HEK293 (cell line): ENCODE results near the gene PKN3.
"Not testable (repeated sequence)": the region's sequence is repeated elsewhere in the genome, so short reads cannot be mapped to it uniquely, and the experiment has no call there.

Source experiments
- CTCF ChIA-PET: fragments of 350-600 bp; formaldehyde crosslinking; extraction: SDS; loops from one replicate; lab custom pipeline; 2021; ENCODE audit warnings: antibody characterized with exemption; lab: Yijun Ruan, JAX
- POLR2A ChIA-PET: fragments of 300-600 bp; formaldehyde crosslinking; extraction: SDS; loops from one replicate; lab custom pipeline; 2020; ENCODE audit warnings: antibody characterized with exemption, inconsistent platforms; lab: Yijun Ruan, JAX
- H3K27ac ChIP-seq: fragments of 200-500 bp; sonication (Bioruptor generic); 2 replicates; pipeline ENCODE4 v1.5.1; 2014; ENCODE audit warnings: low read depth, low read length, control low read depth, inconsistent platforms; ENCODE audit errors: extremely low read depth
- H3K36me3 ChIP-seq, 2 experiments: fragments of 200-500 bp in 1 of 2; sonication (Bioruptor generic) in 1 of 2; 1 replicate in 1 of 2; 2 replicates in 1 of 2; pipeline ENCODE4 v1.5.1; 2014 to 2017; ENCODE audit warnings: inconsistent platforms in 2 of 2, low read length in 2 of 2; ENCODE audit not compliant: control insufficient read depth in 2 of 2, insufficient read depth in 1 of 2
- H3K4me1 ChIP-seq: fragments of 200-500 bp; sonication (Bioruptor generic); 2 replicates; pipeline ENCODE4 v1.5.1; 2014; ENCODE audit warnings: mild to moderate bottlenecking, low read length, inconsistent platforms; ENCODE audit not compliant: control insufficient read depth, insufficient read depth
- H3K4me3 ChIP-seq: 2 replicates; pipeline ENCODE4 v1.5.1; 2011; ENCODE audit warnings: low read depth, mild to moderate bottlenecking, control low read depth, low read length, moderate library complexity
- H3K9me3 ChIP-seq: fragments of 200-500 bp; sonication (Bioruptor generic); 2 replicates; pipeline ENCODE4 v1.5.1; 2014; ENCODE audit warnings: low read depth, low read length, inconsistent platforms; ENCODE audit not compliant: control insufficient read depth, insufficient read depth
- KLF9 ChIP-seq: fragments of 450-650 bp; formaldehyde crosslinking; IDR thresholded peaks from 2 replicates; pipeline ENCODE4 v1.5.1; 2016; ENCODE audit warnings: missing biosample characterization, missing genetic modification characterization, low read depth
- PRDM1 ChIP-seq: fragments of 450-650 bp; formaldehyde crosslinking; IDR thresholded peaks from 2 replicates; pipeline ENCODE4; 2016; ENCODE audit warnings: missing biosample characterization, missing genetic modification characterization
- SCRT2 ChIP-seq: fragments of 450-650 bp; formaldehyde crosslinking; IDR thresholded peaks from 2 replicates; pipeline ENCODE4 v1.5.1; 2016; ENCODE audit warnings: missing biosample characterization, missing genetic modification characterization
- ZFP3 ChIP-seq: fragments of 450-650 bp; formaldehyde crosslinking; IDR thresholded peaks from 2 replicates; pipeline ENCODE4 v1.5.1; 2016; ENCODE audit warnings: low read depth, missing biosample characterization, missing genetic modification characterization
- ZNF18 ChIP-seq: fragments of 450-650 bp; formaldehyde crosslinking; IDR thresholded peaks from 2 replicates; pipeline ENCODE4 v1.5.1; 2016; ENCODE audit warnings: missing biosample characterization, missing genetic modification characterization
- ZNF394 ChIP-seq: fragments of 450-650 bp; formaldehyde crosslinking; IDR thresholded peaks from 2 replicates; pipeline ENCODE4 v1.5.1; 2016; ENCODE audit warnings: missing biosample characterization, missing genetic modification characterization, mild to moderate bottlenecking, moderate library complexity, borderline replicate concordance
- ZNF654 ChIP-seq: fragments of 450-650 bp; formaldehyde crosslinking; IDR thresholded peaks from 2 replicates; pipeline ENCODE4 v1.5.1; 2016; ENCODE audit warnings: low read depth, missing biosample characterization, missing genetic modification characterization
- ZNF76 ChIP-seq: fragments of 450-650 bp; formaldehyde crosslinking; IDR thresholded peaks from 2 replicates; pipeline ENCODE4; 2016; ENCODE audit warnings: low read depth, missing biosample characterization, missing genetic modification characterization, borderline replicate concordance
- TF ChIP-seq, protein P1 (sequence below): fragments of 450-650 bp; formaldehyde crosslinking; IDR thresholded peaks from 2 replicates; pipeline ENCODE4 v1.5.0; 2017; ENCODE audit warnings: missing biosample characterization, missing genetic modification characterization, borderline replicate concordance
- TF ChIP-seq, protein P2 (sequence below): fragments of 450-650 bp; IDR thresholded peaks from 2 replicates; pipeline ENCODE4 v1.5.1; 2018; ENCODE audit warnings: missing biosample characterization, missing genetic modification characterization
- TF ChIP-seq, protein P3 (sequence below): fragments of 450-650 bp; formaldehyde crosslinking; optimal IDR thresholded peaks from 2 replicates; pipeline ENCODE3; 2016; ENCODE audit warnings: missing biosample characterization, mild to moderate bottlenecking, missing genetic modification characterization
- TF ChIP-seq, protein P4 (sequence below): fragments of 450-650 bp; formaldehyde crosslinking; IDR thresholded peaks from 2 replicates; pipeline ENCODE4 v1.5.1; 2016; ENCODE audit warnings: missing biosample characterization, missing genetic modification characterization

Gene PKN3

DNA sequence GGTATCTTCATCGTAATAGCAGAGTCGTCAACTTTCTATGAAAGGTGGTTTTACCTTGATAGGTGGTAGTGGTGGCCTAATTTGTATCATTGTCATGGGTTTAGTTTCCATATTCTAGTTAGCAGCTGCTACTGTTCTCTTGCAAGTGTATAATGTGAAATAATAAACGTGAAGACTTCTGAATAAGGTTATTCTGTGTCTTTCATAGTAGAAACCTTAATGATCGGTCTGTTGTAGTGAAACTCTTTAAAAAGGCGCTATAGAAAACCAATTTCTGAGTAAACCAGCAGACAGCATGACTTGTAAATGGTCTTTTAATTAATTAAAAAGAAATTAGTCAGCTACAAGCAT is 11.6 kb upstream of the PKN3 start:
- TF ChIP-seq, protein P1, sequence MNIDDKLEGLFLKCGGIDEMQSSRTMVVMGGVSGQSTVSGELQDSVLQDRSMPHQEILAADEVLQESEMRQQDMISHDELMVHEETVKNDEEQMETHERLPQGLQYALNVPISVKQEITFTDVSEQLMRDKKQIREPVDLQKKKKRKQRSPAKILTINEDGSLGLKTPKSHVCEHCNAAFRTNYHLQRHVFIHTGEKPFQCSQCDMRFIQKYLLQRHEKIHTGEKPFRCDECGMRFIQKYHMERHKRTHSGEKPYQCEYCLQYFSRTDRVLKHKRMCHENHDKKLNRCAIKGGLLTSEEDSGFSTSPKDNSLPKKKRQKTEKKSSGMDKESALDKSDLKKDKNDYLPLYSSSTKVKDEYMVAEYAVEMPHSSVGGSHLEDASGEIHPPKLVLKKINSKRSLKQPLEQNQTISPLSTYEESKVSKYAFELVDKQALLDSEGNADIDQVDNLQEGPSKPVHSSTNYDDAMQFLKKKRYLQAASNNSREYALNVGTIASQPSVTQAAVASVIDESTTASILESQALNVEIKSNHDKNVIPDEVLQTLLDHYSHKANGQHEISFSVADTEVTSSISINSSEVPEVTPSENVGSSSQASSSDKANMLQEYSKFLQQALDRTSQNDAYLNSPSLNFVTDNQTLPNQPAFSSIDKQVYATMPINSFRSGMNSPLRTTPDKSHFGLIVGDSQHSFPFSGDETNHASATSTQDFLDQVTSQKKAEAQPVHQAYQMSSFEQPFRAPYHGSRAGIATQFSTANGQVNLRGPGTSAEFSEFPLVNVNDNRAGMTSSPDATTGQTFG (tag by site-specific recombination), result no peak
- TF ChIP-seq KLF9 (0 out of 2 replicates have a peak, but pooled peaks have one; percentile 7), ZNF394 (tag by site-specific recombination) (0 out of 2 replicates have a peak, but pooled peaks have one; percentile 4), ZNF18 (tag by site-specific recombination) (no peak), PRDM1 (tag by site-specific recombination) (peak; percentile 29; the same call in 1 of the 2 replicates)
- no peaks in the 10 kb centered on the region for H3K9me3 ChIP-seq
- CTCF ChIA-PET, result interaction anchor here (0.7 to 4.5 kb wide), 5 partner anchors 11 to 342 kb away, joined by 3 to 37 read pairs (median 3); partner anchors contain the start of gene PKN3
- POLR2A ChIA-PET, result interaction anchor here (0.5 to 4.6 kb wide), 4 partner anchors 11 to 102 kb away, joined by 3 to 26 read pairs (median 7); partner anchors contain the start of genes PKN3 and ZDHHC12
- peak overlapping the region; percentile 80; the same call in 1 of the 2 replicates for H3K27ac ChIP-seq
- no peaks in the 10 kb centered on the region for H3K4me1 ChIP-seq
- peak overlapping the region; percentile 85 for H3K4me3 ChIP-seq
- peaks cover 16 to 50% of the 10 kb centered on the region in 2 experiments for H3K36me3 ChIP-seq

GRCh38 chr9:128693738-128694137 is 8.6 kb upstream of the PKN3 start:
- CTCF ChIA-PET, result interaction anchor here (1.4 to 4.5 kb wide), 2 partner anchors 8 to 45 kb away, joined by 4 to 37 read pairs; partner anchors contain the start of gene PKN3
- not testable (repeated sequence) for H3K4me3 ChIP-seq, H3K4me1 ChIP-seq, H3K9me3 ChIP-seq, H3K27ac ChIP-seq
- peaks cover 16 to 62% of the 10 kb centered on the region in 2 experiments for H3K36me3 ChIP-seq
- TF ChIP-seq, protein P2, sequence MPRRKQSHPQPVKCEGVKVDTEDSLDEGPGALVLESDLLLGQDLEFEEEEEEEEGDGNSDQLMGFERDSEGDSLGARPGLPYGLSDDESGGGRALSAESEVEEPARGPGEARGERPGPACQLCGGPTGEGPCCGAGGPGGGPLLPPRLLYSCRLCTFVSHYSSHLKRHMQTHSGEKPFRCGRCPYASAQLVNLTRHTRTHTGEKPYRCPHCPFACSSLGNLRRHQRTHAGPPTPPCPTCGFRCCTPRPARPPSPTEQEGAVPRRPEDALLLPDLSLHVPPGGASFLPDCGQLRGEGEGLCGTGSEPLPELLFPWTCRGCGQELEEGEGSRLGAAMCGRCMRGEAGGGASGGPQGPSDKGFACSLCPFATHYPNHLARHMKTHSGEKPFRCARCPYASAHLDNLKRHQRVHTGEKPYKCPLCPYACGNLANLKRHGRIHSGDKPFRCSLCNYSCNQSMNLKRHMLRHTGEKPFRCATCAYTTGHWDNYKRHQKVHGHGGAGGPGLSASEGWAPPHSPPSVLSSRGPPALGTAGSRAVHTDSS, result peak; percentile 100
- POLR2A ChIA-PET, result interaction anchor here (0.6 to 1.0 kb wide), 2 partner anchors 45 to 58 kb away, joined by 3 read pairs; no protein-coding TSS in a partner anchor

- Histone ChIP-seq H3K4me1 (no peaks in the 10 kb centered on the region), H3K36me3 (peaks cover 16 to 62% of the 10 kb centered on the region in 2 experiments), H3K4me3 (no peak overlapping the region), H3K9me3 (no peaks in the 10 kb centered on the region), H3K27ac (no peak overlapping the region)
- ChIA-PET CTCF (no interaction called here), POLR2A (no interaction called here)
- TF ChIP-seq ZNF76 (tag by site-specific recombination) (no peak), SCRT2 (tag by site-specific recombination) (no peak)
These were observed 8.0 kb upstream of the PKN3 start for GRCh38 chr9:128694344-128694743.

DNA sequence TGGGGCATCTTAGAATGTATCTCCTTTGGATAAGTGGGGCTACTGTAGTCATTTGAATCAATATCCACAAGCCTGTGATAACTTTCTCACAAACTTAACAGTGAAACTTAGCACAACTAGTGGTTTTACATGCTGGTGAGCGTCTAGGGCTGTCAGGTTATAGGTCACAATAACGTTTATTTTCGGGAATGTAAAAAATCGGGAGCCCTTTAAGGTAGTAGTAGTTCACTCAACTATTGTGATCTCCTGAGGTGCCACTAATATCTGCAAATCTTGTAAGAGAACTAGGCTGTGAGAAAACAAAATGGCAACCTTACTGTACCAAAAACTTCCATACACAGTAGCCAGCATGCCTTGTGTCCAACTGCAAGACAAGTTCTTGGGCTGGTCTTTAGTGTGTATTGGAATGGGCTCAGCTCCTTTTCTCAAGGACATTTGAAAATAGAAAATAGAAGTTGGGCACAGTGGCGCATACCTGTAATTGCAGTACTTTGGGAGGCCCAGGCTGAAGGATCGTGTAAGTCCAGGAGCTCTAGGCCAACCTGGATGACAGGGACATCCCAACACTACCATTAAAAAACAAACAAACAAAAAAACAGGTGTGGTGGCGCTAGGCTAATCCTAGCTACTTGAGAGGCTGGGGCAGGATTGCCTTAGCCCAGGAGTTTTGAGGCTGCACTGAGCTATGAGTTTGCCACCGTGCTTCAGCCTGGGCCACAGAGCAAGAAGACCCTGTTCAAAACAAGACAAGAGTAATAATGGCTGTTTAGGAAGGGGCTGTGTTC is 5.2 kb upstream of the PKN3 start:
- no peaks in the 10 kb centered on the region for H3K4me1 ChIP-seq
- no peak overlapping the region for H3K4me3 ChIP-seq
- peaks cover 15 to 41% of the 10 kb centered on the region in 2 experiments for H3K36me3 ChIP-seq
- CTCF ChIA-PET, result interaction anchor here (0.6 to 1.7 kb wide), 5 partner anchors 36 to 1115 kb away, joined by 3 to 12 read pairs (median 3); no protein-coding TSS in a partner anchor
- H3K27ac ChIP-seq, result no peak overlapping the region
- H3K9me3 ChIP-seq, result no peaks in the 10 kb centered on the region
- POLR2A ChIA-PET, result interaction anchor here (0.5 to 2.4 kb wide), 14 partner anchors 8 to 282 kb away, joined by 3 to 16 read pairs (median 5); partner anchors contain the start of genes SET, SPTAN1 and ZDHHC12
- TF ChIP-seq, protein P3, sequence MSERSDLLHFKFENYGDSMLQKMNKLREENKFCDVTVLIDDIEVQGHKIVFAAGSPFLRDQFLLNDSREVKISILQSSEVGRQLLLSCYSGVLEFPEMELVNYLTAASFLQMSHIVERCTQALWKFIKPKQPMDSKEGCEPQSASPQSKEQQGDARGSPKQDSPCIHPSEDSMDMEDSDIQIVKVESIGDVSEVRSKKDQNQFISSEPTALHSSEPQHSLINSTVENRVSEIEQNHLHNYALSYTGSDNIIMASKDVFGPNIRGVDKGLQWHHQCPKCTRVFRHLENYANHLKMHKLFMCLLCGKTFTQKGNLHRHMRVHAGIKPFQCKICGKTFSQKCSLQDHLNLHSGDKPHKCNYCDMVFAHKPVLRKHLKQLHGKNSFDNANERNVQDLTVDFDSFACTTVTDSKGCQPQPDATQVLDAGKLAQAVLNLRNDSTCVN (tag by site-specific recombination), result no peak
- TF ChIP-seq ZFP3 (tag by site-specific recombination), result no peak
- no peak for TF ChIP-seq ZNF654 (tag by site-specific recombination)
- no peak for TF ChIP-seq ZNF394 (tag by site-specific recombination)
- TF ChIP-seq, protein P4, sequence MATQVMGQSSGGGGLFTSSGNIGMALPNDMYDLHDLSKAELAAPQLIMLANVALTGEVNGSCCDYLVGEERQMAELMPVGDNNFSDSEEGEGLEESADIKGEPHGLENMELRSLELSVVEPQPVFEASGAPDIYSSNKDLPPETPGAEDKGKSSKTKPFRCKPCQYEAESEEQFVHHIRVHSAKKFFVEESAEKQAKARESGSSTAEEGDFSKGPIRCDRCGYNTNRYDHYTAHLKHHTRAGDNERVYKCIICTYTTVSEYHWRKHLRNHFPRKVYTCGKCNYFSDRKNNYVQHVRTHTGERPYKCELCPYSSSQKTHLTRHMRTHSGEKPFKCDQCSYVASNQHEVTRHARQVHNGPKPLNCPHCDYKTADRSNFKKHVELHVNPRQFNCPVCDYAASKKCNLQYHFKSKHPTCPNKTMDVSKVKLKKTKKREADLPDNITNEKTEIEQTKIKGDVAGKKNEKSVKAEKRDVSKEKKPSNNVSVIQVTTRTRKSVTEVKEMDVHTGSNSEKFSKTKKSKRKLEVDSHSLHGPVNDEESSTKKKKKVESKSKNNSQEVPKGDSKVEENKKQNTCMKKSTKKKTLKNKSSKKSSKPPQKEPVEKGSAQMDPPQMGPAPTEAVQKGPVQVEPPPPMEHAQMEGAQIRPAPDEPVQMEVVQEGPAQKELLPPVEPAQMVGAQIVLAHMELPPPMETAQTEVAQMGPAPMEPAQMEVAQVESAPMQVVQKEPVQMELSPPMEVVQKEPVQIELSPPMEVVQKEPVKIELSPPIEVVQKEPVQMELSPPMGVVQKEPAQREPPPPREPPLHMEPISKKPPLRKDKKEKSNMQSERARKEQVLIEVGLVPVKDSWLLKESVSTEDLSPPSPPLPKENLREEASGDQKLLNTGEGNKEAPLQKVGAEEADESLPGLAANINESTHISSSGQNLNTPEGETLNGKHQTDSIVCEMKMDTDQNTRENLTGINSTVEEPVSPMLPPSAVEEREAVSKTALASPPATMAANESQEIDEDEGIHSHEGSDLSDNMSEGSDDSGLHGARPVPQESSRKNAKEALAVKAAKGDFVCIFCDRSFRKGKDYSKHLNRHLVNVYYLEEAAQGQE (tag by site-specific recombination), result no peak
